HG03159 (cell line): ENCODE measurements around the gene CELSR1.
"Not testable (repeated sequence)": the region's sequence is repeated elsewhere in the genome, so short reads cannot be mapped to it uniquely, and the experiment has no call there.

Experiments used
- ATAC-seq: cut with Tn5 transposase; IDR thresholded peaks from one replicate; pipeline ENCODE4 v1.9.1; 2021; ENCODE audit warnings: mild to moderate bottlenecking, moderate library complexity; ENCODE audit not compliant: unreplicated experiment

The CELSR1 gene

GRCh38 chr22:46484156-46484860 lies 53.1 kb downstream of the CELSR1 start:
- ATAC-seq = no peak

GRCh38 chr22:46483353-46483752 lies 54.1 kb downstream of the CELSR1 start:
- no peak for ATAC-seq

GRCh38 chr22:46482056-46482675 lies 55.3 kb downstream of the CELSR1 start:
- no peak for ATAC-seq

- ATAC-seq = no peak
These were observed 56.0 kb downstream of the CELSR1 start for GRCh38 chr22:46481386-46481785.

- ATAC-seq = no peak
These were observed 57.0 kb downstream of the CELSR1 start for GRCh38 chr22:46480396-46480795.

- ATAC-seq = no peak
These were observed 58.4 kb downstream of the CELSR1 start for GRCh38 chr22:46479046-46479445.

- no peak for ATAC-seq
These were observed 59.3 kb downstream of the CELSR1 start for GRCh38 chr22:46478083-46478551.

- ATAC-seq = no peak
These were observed 60.9 kb downstream of the CELSR1 start for GRCh38 chr22:46476547-46476941.

GRCh38 chr22:46473896-46474557 lies 63.4 kb downstream of the CELSR1 start:
- no peak for ATAC-seq

GRCh38 chr22:46473021-46473779 lies 64.2 kb downstream of the CELSR1 start:
- no peak for ATAC-seq

- no peak for ATAC-seq
These were observed 64.8 kb downstream of the CELSR1 start for GRCh38 chr22:46472722-46473016.

- no peak for ATAC-seq
These were observed 65.3 kb downstream of the CELSR1 start for GRCh38 chr22:46471901-46472721.

- ATAC-seq = not testable (repeated sequence)
These were observed 66.1 kb downstream of the CELSR1 start for GRCh38 chr22:46471330-46471729.

GRCh38 chr22:46469711-46470110 lies 67.7 kb downstream of the CELSR1 start:
- no peak for ATAC-seq

- ATAC-seq = no peak
These were observed 70.4 kb downstream of the CELSR1 start for GRCh38 chr22:46467006-46467405.

- no peak for ATAC-seq
These were observed 71.2 kb downstream of the CELSR1 start for GRCh38 chr22:46466255-46466676.

GRCh38 chr22:46465793-46466192 lies 71.6 kb downstream of the CELSR1 start:
- no peak for ATAC-seq

- no peak for ATAC-seq
These were observed 72.1 kb downstream of the CELSR1 start for GRCh38 chr22:46465345-46465720.

GRCh38 chr22:46464701-46465344 lies 72.6 kb downstream of the CELSR1 start:
- no peak for ATAC-seq

GRCh38 chr22:46464296-46464695 lies 73.1 kb downstream of the CELSR1 start:
- no peak for ATAC-seq
